ENCODE data around the gene APOBEC3B. TPM values are rescaled to one million over a fixed set of nuclear protein-coding genes. Genes with fewer than 3 reads are reported as not detected.
A peak's percentile ranks its signal among the peaks of the same experiment; 100 is the strongest.

APOBEC3B gene
- total RNA-seq, 4 donors from 2014 or later: 1.1 to 5.3 (median 3.1) TPM; not detected in 1

DNA sequence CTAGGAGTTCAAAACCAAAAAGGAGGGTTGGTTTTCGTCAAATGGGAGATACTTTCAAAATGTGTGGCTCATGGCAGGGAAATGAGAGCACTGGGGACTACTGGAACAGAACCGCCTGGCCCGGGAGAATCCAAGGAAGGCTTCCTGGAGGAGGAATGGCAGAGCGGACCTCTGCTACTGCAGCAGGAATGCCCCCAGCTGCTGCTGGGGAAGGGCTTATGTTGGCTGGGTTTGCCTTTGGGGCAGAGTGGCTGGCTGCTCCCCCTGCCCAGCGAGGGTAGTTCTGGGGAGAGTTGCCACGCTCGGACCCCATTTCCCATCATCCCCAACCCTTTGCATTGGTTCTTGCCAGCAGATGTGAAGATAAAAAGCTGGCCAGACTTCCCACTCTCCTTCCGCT is 35.4 kb upstream of the APOBEC3B start:
- no peak for DNase-seq
- no peak overlapping the region for H3K4me3 ChIP-seq
- peaks cover 0 to 29% (median 0%) of the 10 kb centered on the region in 3 donors for H3K4me1 ChIP-seq
- intact Hi-C loops (cut with DNase I): no loop called here
- no peaks in the 10 kb centered on the region for H3K9me3 ChIP-seq
- H3K27me3 ChIP-seq: peaks cover 0 to 59% (median 0%) of the 10 kb centered on the region in 4 donors
- H3K36me3 ChIP-seq: no peaks in the 10 kb centered on the region
- peak overlapping the region; percentile 9 to 77 (median 42) for H3K27ac ChIP-seq
- 84 to 89% methylated on average over 4 to 8 of the region's 8 CpGs for WGBS, 2 donors
- TF ChIP-seq CTCF (IDR thresholded peaks at IDR 0.05) (no peak), POLR2A (IDR thresholded peaks at IDR 0.05) (no peak)

DNA sequence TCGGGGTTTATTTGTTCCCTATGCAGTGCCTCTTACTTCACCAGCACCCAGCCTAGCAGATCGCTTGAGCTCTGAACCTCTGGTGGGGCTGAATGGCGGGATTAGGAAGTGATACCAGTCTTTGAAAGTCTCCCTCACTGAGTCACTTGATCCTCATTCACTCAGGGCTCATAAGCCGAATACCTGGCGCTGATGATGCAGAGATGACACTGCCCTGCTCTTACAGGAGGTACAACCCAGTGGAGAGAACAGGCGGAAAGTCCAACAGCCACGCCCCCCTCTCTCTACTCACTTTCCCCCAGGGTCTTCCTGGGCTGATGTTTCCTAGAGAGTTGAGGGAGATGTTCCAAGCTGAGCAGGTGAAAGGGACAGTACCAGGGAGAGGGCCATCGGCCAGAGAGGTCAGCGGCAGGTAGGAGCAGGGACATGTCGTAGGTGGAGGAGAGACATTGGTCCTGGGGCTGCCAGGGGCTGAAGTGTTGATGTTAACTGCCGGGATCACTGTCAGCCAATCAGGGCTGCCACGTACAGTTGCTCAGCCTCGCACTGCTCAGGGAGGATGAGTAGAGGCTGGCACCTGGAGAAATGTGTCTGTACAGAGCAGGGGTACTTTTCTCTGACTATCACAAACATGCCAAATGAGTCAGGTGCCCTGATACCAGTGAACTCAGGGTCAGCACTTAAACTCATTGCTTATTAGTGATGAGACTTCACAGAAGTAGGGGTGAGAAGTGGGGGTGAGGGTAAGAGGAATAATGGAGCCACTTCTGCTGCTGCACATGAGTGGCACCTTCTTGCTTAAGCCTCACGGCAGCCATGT is 34.6 kb upstream of the APOBEC3B start:
- Histone ChIP-seq H3K36me3 (no peaks in the 10 kb centered on the region), H3K4me3 (no peak overlapping the region), H3K27ac (peak overlapping the region; percentile 9 to 77 (median 42)), H3K4me1 (peaks cover 0 to 29% (median 0%) of the 10 kb centered on the region in 3 donors), H3K27me3 (peaks cover 0 to 56% (median 0%) of the 10 kb centered on the region in 4 donors), H3K9me3 (no peaks in the 10 kb centered on the region)
- 57 to 76% methylated on average over 8 to 12 of the region's 14 CpGs for WGBS, 2 donors
- TF ChIP-seq CTCF (IDR thresholded peaks at IDR 0.05) (no peak), POLR2A (IDR thresholded peaks at IDR 0.05) (no peak)
- intact Hi-C loops (cut with DNase I): no loop called here
- no peak for DNase-seq

DNA sequence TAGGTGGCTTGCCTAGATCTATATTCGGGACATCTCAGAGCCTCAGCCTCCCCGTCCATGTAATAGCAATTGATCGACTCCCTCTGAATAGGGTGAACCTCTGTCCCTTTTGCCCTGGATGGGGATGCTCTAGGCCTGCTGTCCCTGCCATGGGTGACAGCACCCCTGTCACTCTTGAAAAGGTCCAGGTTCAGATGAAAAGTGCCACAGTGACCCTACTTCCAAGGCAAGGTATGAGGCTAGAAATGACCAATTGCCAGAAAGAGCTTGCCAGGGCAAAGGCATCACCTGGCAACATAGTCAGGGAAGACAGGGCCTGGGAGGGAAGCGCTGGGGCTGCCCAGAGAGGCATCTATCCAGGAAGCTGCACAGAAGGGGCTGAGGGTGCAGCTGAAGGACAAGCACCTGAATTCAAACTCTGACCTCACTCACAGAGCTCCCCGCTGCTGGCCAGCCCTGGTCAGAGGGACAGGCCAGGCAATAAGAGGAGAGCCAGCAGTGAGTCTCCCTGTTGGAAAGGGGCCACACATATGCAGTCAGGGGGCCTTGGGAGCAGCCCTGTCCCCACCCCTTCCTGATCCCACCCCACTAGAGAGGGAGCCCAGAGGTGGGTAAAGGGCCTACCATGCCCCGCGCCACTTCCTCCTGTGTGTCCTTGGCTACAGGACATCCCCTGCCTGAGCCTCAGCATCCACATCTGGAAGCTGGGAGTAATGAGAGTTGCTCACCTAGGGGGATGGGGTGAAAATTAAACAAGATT is 33.8 kb upstream of the APOBEC3B start:
- no peaks in the 10 kb centered on the region for H3K36me3 ChIP-seq
- H3K27ac ChIP-seq: no peak overlapping the region
- DNase-seq: no peak
- no peak overlapping the region for H3K4me3 ChIP-seq
- intact Hi-C loops (cut with DNase I): no loop called here
- TF ChIP-seq POLR2A (IDR thresholded peaks at IDR 0.05): no peak
- TF ChIP-seq CTCF (IDR thresholded peaks at IDR 0.05): no peak
- H3K27me3 ChIP-seq: peaks cover 0 to 47% (median 0%) of the 10 kb centered on the region in 4 donors
- H3K4me1 ChIP-seq: peaks cover 0 to 26% (median 0%) of the 10 kb centered on the region in 3 donors
- WGBS, 2 donors: 90 to 95% methylated on average over 7 of the region's 7 CpGs
- H3K9me3 ChIP-seq: no peaks in the 10 kb centered on the region

DNA sequence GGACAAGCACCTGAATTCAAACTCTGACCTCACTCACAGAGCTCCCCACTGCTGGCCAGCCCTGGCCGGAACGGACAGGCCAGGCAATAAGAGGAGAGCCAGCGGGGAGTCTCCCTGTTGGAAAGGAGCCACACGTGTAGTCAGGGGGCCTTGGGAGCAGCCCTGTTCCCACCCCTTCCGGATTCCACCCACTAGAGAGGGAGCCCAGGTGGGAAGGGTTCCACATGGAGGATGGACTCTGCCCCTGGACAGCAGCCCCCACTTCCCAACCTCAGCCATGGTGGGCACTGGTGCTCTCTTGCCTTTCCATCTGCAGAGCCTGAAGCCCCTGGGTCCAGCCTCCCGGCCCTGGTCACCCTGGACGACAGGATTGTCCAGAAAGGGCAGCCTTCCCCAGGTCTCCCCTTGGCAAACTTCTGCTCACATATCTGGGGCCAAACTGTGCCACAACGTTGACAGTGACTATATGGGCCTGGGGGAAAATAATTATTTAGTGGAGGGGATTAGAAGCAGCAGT is 32.2 kb upstream of the APOBEC3B start:
- H3K4me1 ChIP-seq: peaks cover 0 to 37% (median 7%) of the 10 kb centered on the region in 3 donors
- 68 to 92% methylated on average over 5 to 6 of the region's 8 CpGs for WGBS, 2 donors
- no peaks in the 10 kb centered on the region for H3K36me3 ChIP-seq
- H3K27ac ChIP-seq: no peak overlapping the region
- H3K4me3 ChIP-seq: no peak overlapping the region
- H3K27me3 ChIP-seq: peaks cover 0 to 32% (median 0%) of the 10 kb centered on the region in 4 donors
- no peak for TF ChIP-seq CTCF (IDR thresholded peaks at IDR 0.05)
- TF ChIP-seq POLR2A (IDR thresholded peaks at IDR 0.05): no peak
- intact Hi-C loops (cut with DNase I): no loop called here
- no peak for DNase-seq
- no peaks in the 10 kb centered on the region for H3K9me3 ChIP-seq

Measured in esophagus squamous epithelium (tissue), 5 donors.